Astrocyte of the cerebellum (primary cell): ENCODE data around the gene SESN2.

ENCODE experiments used
- DNase-seq: peaks from one replicate; pipeline ENCODE4 v3.0.0-alpha.2; 2011; ENCODE audit warnings: low read depth
- H3K4me3 ChIP-seq: 2 replicates; pipeline ENCODE4 v1.5.1; 2011; ENCODE audit warnings: mild to moderate bottlenecking, low read depth, low read length, moderate library complexity
- in situ Hi-C: cut with HindIII; loops from 2 replicates; pipeline ENCODE4 v1.10.0; 2017; ENCODE audit warnings: low sequenced_read_pairs
- TF ChIP-seq, protein P1 (sequence below): IDR thresholded peaks from 2 replicates; pipeline ENCODE4 v1.5.1; 2012; ENCODE audit warnings: low read length, low read depth, moderate library complexity, mild to moderate bottlenecking; ENCODE audit errors: missing control alignments

SESN2 gene, protein sequence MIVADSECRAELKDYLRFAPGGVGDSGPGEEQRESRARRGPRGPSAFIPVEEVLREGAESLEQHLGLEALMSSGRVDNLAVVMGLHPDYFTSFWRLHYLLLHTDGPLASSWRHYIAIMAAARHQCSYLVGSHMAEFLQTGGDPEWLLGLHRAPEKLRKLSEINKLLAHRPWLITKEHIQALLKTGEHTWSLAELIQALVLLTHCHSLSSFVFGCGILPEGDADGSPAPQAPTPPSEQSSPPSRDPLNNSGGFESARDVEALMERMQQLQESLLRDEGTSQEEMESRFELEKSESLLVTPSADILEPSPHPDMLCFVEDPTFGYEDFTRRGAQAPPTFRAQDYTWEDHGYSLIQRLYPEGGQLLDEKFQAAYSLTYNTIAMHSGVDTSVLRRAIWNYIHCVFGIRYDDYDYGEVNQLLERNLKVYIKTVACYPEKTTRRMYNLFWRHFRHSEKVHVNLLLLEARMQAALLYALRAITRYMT

DNA sequence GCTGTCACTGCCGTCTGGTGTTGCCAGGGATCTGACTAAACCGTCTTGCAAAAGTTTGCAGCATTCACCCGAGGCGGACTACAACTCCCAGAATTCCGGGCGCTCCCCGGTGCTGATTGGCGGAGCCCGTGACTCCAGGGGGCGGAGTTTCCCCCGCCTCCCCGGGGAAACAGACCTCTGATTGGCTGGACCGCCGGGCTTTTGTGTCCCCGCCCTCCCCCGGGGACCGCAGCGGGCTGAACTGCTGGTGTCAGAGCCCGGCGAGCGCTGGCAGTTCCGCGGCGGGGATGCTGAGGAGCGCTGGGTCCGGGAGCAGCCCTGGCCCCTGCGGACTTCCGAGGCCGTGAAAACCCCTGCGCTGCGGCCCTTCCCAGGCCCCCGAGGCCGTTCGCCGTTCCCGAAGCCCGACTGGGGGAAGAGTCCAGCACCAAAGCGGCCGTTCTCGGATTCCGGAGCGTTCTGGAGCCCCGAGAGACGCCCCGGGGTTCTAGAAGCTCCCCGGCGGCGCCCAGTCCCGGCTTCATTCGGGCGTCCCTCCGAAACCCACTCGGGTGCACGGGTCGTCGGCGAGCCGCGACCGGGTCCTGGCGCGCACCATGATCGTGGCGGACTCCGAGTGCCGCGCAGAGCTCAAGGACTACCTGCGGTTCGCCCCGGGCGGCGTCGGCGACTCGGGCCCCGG lies at the start of gene SESN2:
SESN2 (plus strand) TSS at position 267 of the 682 bp plus-strand sequence; CDS start at position 597, 330 bp downstream.
- in situ Hi-C loops = loop anchor here (25.0 kb wide), 1 partner anchor 353 kb away; no protein-coding TSS in a partner anchor
- DNase-seq = peak; percentile 92
- H3K4me3 ChIP-seq = peak within 1 kb of the TSS; percentile 97
- TF ChIP-seq, protein P1, sequence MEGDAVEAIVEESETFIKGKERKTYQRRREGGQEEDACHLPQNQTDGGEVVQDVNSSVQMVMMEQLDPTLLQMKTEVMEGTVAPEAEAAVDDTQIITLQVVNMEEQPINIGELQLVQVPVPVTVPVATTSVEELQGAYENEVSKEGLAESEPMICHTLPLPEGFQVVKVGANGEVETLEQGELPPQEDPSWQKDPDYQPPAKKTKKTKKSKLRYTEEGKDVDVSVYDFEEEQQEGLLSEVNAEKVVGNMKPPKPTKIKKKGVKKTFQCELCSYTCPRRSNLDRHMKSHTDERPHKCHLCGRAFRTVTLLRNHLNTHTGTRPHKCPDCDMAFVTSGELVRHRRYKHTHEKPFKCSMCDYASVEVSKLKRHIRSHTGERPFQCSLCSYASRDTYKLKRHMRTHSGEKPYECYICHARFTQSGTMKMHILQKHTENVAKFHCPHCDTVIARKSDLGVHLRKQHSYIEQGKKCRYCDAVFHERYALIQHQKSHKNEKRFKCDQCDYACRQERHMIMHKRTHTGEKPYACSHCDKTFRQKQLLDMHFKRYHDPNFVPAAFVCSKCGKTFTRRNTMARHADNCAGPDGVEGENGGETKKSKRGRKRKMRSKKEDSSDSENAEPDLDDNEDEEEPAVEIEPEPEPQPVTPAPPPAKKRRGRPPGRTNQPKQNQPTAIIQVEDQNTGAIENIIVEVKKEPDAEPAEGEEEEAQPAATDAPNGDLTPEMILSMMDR = no peak

DNA sequence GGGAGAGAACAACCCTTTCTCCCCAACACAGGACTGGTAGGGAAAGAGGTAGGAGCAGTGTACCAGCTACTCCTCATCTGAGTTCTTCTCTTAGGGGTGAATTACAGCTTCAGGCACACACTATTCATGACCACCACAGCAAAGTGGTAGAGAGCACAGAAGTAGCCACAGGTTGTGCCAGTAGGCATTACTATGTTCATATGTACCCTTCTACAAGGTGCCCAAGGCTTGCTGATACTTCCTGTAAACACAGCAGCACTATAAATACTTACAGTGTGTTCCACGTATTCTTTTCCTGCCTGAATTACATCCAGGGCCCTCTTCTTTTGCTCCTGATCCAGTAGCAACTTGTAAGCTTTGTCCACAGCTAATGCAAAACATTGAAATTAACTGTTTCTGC lies 49.6 kb upstream of the SESN2 start:
- in situ Hi-C loops = no loop called here
- TF ChIP-seq, protein P1 = no peak
- no peak overlapping the region for H3K4me3 ChIP-seq
- DNase-seq = no peak

DNA sequence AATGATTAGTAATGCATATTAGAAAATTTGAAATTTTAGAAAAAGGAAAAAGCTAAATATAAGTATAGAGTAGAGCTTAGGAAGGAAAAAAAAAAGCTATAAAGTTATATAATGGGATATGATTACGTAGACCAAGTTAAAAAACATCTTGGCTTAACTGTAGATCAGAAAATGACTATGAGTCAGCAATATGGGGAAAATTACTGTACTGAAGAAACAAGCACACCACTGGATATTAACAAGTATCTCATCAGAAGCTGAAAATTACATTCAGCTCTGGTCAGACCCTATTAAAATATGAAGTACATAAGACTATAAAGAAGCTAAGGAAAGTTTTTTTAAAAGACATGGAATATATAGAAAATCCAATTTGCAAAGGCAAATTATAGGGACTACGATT lies 46.0 kb upstream of the SESN2 start:
- no peak overlapping the region for H3K4me3 ChIP-seq
- DNase-seq = no peak
- in situ Hi-C loops = no loop called here
- TF ChIP-seq, protein P1 = no peak

DNA sequence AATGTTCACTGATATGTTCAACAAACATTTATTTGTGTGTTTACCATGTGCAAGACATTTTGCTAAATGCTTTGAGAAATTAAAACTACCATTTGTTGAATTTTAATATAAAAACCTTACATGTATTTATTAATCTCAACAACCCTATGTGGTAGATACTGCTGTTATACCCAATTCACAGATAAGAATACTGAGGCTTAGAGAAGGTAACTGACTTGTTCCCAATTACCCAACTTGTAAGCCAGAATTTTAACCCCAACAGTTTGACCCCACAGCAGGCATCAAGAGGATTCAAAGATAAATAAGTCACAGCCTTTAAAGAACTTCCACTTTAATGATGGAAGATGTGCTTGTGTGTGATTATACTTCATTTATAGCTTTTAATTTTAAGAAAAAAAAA lies 30.2 kb upstream of the SESN2 start:
- no peak for DNase-seq
- in situ Hi-C loops = no loop called here
- no peak overlapping the region for H3K4me3 ChIP-seq
- TF ChIP-seq, protein P1 = no peak

DNA sequence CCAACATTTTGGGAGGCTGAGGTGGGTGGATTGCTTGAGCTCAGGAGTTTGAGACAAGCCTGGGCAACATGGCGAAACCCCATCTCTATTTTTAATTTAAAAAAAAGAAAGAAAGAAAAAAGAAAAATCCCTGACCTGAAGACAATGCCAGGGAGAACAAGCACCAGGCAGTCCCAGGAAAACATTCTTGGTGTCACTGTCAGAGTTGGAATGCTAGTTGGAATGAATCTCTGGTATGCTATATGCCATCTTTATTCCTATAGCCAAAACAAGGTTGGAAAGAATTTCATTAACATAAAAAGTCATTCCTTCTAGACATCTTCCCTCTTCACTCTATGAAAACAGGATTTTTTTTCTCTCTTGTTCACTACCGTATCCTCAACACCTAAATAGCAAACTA lies 29.3 kb upstream of the SESN2 start:
- no peak for DNase-seq
- in situ Hi-C loops = no loop called here
- H3K4me3 ChIP-seq = no peak overlapping the region
- TF ChIP-seq, protein P1 = no peak

DNA sequence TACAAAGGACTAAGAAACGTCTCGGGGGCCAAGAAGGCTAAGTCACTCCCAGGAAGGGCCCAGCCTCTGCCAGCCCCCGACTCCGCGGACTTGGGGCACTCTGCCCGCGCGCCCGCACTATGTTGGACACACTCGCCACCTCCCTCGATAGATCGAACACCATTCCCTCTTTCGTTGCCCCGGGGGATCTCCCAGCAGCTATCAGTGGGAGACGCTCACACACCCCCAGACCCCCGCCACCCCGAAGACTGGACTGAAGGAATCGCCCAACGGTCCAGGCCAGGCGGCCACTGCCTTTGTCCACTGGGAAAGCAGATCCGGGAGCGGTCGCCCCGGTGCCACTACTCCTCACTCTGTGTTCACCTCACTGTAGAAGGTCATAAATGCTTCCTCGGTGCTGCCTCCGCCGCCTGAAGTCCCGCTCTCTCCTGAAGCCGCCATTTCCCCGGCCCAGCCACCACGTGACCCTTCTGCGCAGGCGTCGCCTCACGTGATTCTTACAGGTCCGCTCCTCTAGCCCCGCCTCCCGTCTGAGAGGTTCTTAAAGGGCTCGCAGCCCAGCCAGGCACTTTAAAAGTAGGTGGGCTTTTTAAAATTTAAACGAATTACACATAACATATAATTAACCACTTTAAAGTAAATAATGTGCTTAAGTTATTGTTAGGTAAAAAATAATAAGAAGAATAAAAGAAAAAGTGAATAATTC lies 26.6 kb upstream of the SESN2 start, which contains the start of gene DNAJC8:
DNAJC8 (minus strand) TSS at position 472 of the 706 bp plus-strand sequence; CDS start at position 441, 31 bp downstream.
- DNase-seq = peak; percentile 86
- TF ChIP-seq, protein P1 = no peak
- in situ Hi-C loops = no loop called here

More for the DNA sequence above, 26.6 kb upstream of the SESN2 start, which contains the start of gene DNAJC8:
- H3K4me3 ChIP-seq = peak within 1 kb of the TSS; percentile 99
